OCI-LY1 (cell line): Measurements from ENCODE around the gene COL6A3.

Source experiments
- H2AFZ ChIP-seq: fragments of 200-600 bp; sonication (generic), shearing (Covaris generic); 2 replicates; pipeline ENCODE4 v1.6.0; 2014; ENCODE audit warnings: antibody characterized with exemption, mild to moderate bottlenecking, low read length
- H3F3A ChIP-seq: fragments of 200-600 bp; sonication (generic), shearing (Covaris generic); 2 replicates; pipeline ENCODE4 v1.6.0; 2014; ENCODE audit warnings: mild to moderate bottlenecking, antibody characterized with exemption, low read length, moderate library complexity; ENCODE audit not compliant: insufficient read depth
- H3K27ac ChIP-seq: fragments of 200-600 bp; sonication (generic); 2 replicates; pipeline ENCODE4 v1.5.1; 2014; ENCODE audit warnings: low read length, mixed run types, mild to moderate bottlenecking, low read depth; ENCODE audit not compliant: poor library complexity, severe bottlenecking
- H3K27me3 ChIP-seq: fragments of 200-600 bp; sonication (generic); 2 replicates; pipeline ENCODE4 v1.6.0; 2014; ENCODE audit warnings: antibody characterized with exemption, mild to moderate bottlenecking, low read length, moderate library complexity; ENCODE audit not compliant: insufficient read depth
- H3K36me3 ChIP-seq: fragments of 200-600 bp; sonication (generic); 2 replicates; pipeline ENCODE4 v1.6.1; 2014; ENCODE audit warnings: mild to moderate bottlenecking, antibody characterized with exemption, low read length, moderate library complexity, mixed read lengths; ENCODE audit not compliant: insufficient read depth
- H3K4me1 ChIP-seq: fragments of 200-600 bp; sonication (generic); 2 replicates; pipeline ENCODE4 v1.5.1; 2014; ENCODE audit warnings: mild to moderate bottlenecking, low read length, moderate library complexity; ENCODE audit not compliant: insufficient read depth, severe bottlenecking
- H3K4me2 ChIP-seq: fragments of 200-600 bp; sonication (generic), shearing (Covaris generic); 2 replicates; pipeline ENCODE4 v1.6.1; 2014; ENCODE audit warnings: low read length
- H3K4me3 ChIP-seq: fragments of 200-600 bp; sonication (generic); 2 replicates; pipeline ENCODE4 v1.5.1; 2014; ENCODE audit warnings: low read length, low read depth, mild to moderate bottlenecking, mixed read lengths; ENCODE audit not compliant: poor library complexity, severe bottlenecking
- H3K79me2 ChIP-seq: fragments of 200-600 bp; shearing (Covaris generic); 2 replicates; pipeline ENCODE4 v1.6.1; 2016; ENCODE audit warnings: mixed run types, low read length, mixed read lengths; ENCODE audit not compliant: insufficient read depth
- H3K9ac ChIP-seq: fragments of 200-600 bp; sonication (generic), shearing (Covaris generic); 2 replicates; pipeline ENCODE4 v1.6.1; 2014; ENCODE audit warnings: mild to moderate bottlenecking, low read length, mixed read lengths
- H3K9me2 ChIP-seq: fragments of 200-600 bp; sonication (generic), shearing (Covaris generic); 2 replicates; pipeline ENCODE4 v1.6.1; 2014; ENCODE audit warnings: low read depth, mild to moderate bottlenecking, low read length, mixed read lengths
- H3K9me3 ChIP-seq: fragments of 200-600 bp; shearing (Covaris generic); 2 replicates; pipeline ENCODE4 v1.6.1; 2014; ENCODE audit warnings: low read length, mixed read lengths
- H4K20me1 ChIP-seq: fragments of 200-600 bp; sonication (generic), shearing (Covaris generic); 2 replicates; pipeline ENCODE4 v1.6.0; 2016; ENCODE audit warnings: mild to moderate bottlenecking, low read length; ENCODE audit not compliant: insufficient read depth
- EZH2 ChIP-seq: fragments of 200-600 bp; sonication (generic), shearing (Covaris generic); IDR thresholded peaks from 2 replicates; pipeline ENCODE4 v1.8.0; 2017; ENCODE audit warnings: borderline replicate concordance, mixed run types, mild to moderate bottlenecking, antibody characterized with exemption, low read length, moderate library complexity, mixed read lengths
- TF ChIP-seq, protein P1 (sequence below): fragments of 200-600 bp; sonication (generic), shearing (Covaris generic); IDR thresholded peaks from 2 replicates; pipeline ENCODE4 v1.5.1; 2017; ENCODE audit warnings: mild to moderate bottlenecking, antibody characterized with exemption, low read length, moderate library complexity, mixed read lengths

Gene COL6A3

GRCh38 chr2:237361194-237362004 is 52.6 kb downstream of the COL6A3 start:
- Histone ChIP-seq H3K36me3 (no peaks in the 10 kb centered on the region), H3K9me2 (no peaks in the 10 kb centered on the region), H3K4me2 (no peak overlapping the region), H3K9ac (no peak overlapping the region), H3K79me2 (no peaks in the 10 kb centered on the region), H3F3A (no peaks in the 10 kb centered on the region), H3K4me1 (no peaks in the 10 kb centered on the region), H4K20me1 (no peaks in the 10 kb centered on the region), H3K27me3 (peaks cover 4% of the 10 kb centered on the region; the same call in 1 of the 2 replicates), H3K9me3 (no peaks in the 10 kb centered on the region), H3K27ac (no peak overlapping the region), H3K4me3 (no peak overlapping the region), H2AFZ (no peak overlapping the region)
- TF ChIP-seq, protein P1, sequence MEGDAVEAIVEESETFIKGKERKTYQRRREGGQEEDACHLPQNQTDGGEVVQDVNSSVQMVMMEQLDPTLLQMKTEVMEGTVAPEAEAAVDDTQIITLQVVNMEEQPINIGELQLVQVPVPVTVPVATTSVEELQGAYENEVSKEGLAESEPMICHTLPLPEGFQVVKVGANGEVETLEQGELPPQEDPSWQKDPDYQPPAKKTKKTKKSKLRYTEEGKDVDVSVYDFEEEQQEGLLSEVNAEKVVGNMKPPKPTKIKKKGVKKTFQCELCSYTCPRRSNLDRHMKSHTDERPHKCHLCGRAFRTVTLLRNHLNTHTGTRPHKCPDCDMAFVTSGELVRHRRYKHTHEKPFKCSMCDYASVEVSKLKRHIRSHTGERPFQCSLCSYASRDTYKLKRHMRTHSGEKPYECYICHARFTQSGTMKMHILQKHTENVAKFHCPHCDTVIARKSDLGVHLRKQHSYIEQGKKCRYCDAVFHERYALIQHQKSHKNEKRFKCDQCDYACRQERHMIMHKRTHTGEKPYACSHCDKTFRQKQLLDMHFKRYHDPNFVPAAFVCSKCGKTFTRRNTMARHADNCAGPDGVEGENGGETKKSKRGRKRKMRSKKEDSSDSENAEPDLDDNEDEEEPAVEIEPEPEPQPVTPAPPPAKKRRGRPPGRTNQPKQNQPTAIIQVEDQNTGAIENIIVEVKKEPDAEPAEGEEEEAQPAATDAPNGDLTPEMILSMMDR: no peak
- no peak for TF ChIP-seq EZH2

DNA sequence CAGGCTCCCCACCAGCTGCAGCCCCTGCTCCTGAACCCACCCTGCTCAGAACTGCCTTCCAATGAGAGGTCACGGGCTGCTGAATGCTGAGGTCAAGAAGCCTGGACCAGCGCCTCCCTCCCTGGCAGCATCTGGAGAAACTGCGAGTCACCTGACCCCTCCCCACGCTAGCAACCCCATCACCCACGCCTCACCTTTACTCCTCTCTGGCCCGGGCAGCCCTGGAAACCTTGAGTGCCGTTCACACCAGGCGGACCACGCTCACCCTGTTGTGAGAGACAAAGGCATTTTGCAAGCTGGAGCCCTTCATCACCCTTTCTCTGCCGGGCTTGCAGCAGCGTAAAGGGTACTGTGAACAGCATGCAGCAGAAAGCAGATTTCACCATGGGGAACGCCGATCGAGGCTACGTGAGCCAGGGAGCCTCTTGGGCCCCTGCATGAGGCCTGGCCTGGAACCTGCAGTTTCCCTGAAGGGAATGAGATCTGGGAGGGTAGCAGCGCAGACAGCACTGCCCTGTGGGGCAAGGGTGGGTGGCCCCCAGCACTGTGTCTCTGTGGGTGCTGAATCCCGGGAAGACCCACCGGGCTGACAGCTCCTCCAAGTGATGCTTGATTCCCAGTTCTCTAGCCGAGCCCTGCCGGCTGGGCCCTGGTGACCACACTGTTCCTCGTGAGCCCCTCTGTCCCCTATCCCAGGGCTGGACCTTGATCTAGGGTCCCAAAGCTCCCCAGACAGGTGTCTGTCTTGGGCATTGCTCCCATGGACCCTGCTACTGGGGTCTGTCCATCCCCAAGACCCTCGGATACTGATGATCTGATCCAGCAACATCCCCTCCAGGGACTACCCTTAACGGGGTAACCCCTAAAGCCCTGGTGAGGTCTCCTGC is 53.8 kb downstream of the COL6A3 start:
- H3K4me2 ChIP-seq: no peak overlapping the region

DNA sequence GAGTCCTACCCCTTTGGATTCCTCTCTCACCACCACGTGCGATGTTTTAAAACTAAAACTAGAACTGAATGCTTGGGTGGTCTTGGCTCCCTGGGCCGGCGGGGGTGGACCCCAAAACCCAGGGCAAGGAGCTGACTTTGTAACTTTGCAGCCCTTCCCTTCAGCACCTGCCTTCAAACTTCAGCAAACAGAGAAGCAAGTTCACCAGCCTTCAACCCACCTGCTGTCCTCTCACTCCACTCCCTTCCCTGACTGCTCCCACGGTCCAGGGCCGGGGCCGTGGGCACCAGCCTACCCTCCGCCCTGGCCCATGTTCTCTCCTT is 54.5 kb downstream of the COL6A3 start:
- no peaks in the 10 kb centered on the region for H3K9me3 ChIP-seq
- H3K4me2 ChIP-seq: no peak overlapping the region
- H3F3A ChIP-seq: no peaks in the 10 kb centered on the region
- H3K27me3 ChIP-seq: peaks cover 4% of the 10 kb centered on the region; the same call in 1 of the 2 replicates
- no peaks in the 10 kb centered on the region for H3K9me2 ChIP-seq
- H4K20me1 ChIP-seq: no peaks in the 10 kb centered on the region
- no peak overlapping the region for H3K27ac ChIP-seq
- no peak overlapping the region for H3K4me3 ChIP-seq
- TF ChIP-seq EZH2: no peak
- TF ChIP-seq, protein P1: no peak
- no peak overlapping the region for H3K9ac ChIP-seq
- H3K79me2 ChIP-seq: no peaks in the 10 kb centered on the region
- H3K36me3 ChIP-seq: no peaks in the 10 kb centered on the region
- H2AFZ ChIP-seq: no peak overlapping the region
- H3K4me1 ChIP-seq: no peaks in the 10 kb centered on the region

More for the DNA sequence above, 53.8 kb downstream of the COL6A3 start:
- no peaks in the 10 kb centered on the region for H3K4me1 ChIP-seq
- no peak overlapping the region for H3K9ac ChIP-seq
- H4K20me1 ChIP-seq: no peaks in the 10 kb centered on the region
- H3K27ac ChIP-seq: no peak overlapping the region
- no peaks in the 10 kb centered on the region for H3F3A ChIP-seq
- H3K27me3 ChIP-seq: peaks cover 4% of the 10 kb centered on the region; the same call in 1 of the 2 replicates
- H3K79me2 ChIP-seq: no peaks in the 10 kb centered on the region
- no peaks in the 10 kb centered on the region for H3K9me2 ChIP-seq
- no peaks in the 10 kb centered on the region for H3K36me3 ChIP-seq
- H3K9me3 ChIP-seq: no peaks in the 10 kb centered on the region
- H2AFZ ChIP-seq: no peak overlapping the region
- TF ChIP-seq EZH2: no peak
- TF ChIP-seq, protein P1: no peak
- H3K4me3 ChIP-seq: no peak overlapping the region
